GM12865 (cell line): Measurements from ENCODE around the gene OVOL3.
"Not testable (repeated sequence)": the region's sequence is repeated elsewhere in the genome, so short reads cannot be mapped to it uniquely, and the experiment has no call there.

Source experiments
- DNase-seq: peaks from one replicate; pipeline ENCODE4 v3.0.0; 2010; ENCODE audit warnings: low read depth
- H3K4me3 ChIP-seq: 2 replicates; pipeline ENCODE4 v1.5.1; 2011; ENCODE audit warnings: mild to moderate bottlenecking, low read depth, low read length, control low read depth
- CTCF ChIP-seq: IDR thresholded peaks from 2 replicates; pipeline ENCODE4 v1.5.1; 2011; ENCODE audit warnings: low read length, control low read depth, low read depth, inconsistent platforms; ENCODE audit not compliant: insufficient read depth; ENCODE audit errors: missing control alignments

The OVOL3 gene

GRCh38 chr19:36110487-36111199, at the start of gene OVOL3:
Gene OVOL3, plus strand, starts transcription at chr19:36111143. Its CDS starts 60 bp downstream, at chr19:36111203.
- no peak for DNase-seq
- H3K4me3 ChIP-seq, result no peak within 1 kb of the TSS
- TF ChIP-seq CTCF, result no peak

GRCh38 chr19:36061367-36061766, 49.6 kb upstream of the OVOL3 start:
- DNase-seq, result no peak
- no peak overlapping the region for H3K4me3 ChIP-seq
- TF ChIP-seq CTCF, result no peak

GRCh38 chr19:36064826-36065225, 46.1 kb upstream of the OVOL3 start:
- H3K4me3 ChIP-seq, result no peak overlapping the region
- DNase-seq, result no peak
- TF ChIP-seq CTCF, result no peak

GRCh38 chr19:36067681-36068080, 43.3 kb upstream of the OVOL3 start:
- TF ChIP-seq CTCF, result no peak
- H3K4me3 ChIP-seq, result no peak overlapping the region
- no peak for DNase-seq

- DNase-seq, result not testable (repeated sequence)
These were observed 42.0 kb upstream of the OVOL3 start for GRCh38 chr19:36068810-36069499.

GRCh38 chr19:36072081-36072480, 38.9 kb upstream of the OVOL3 start:
- DNase-seq, result no peak
- TF ChIP-seq CTCF, result no peak
- H3K4me3 ChIP-seq, result no peak overlapping the region

More at GRCh38 chr19:36068810-36069499, 42.0 kb upstream of the OVOL3 start:
- H3K4me3 ChIP-seq, result not testable (repeated sequence)

GRCh38 chr19:36073121-36073876, 37.6 kb upstream of the OVOL3 start:
- H3K4me3 ChIP-seq, result no peak overlapping the region
- no peak for TF ChIP-seq CTCF
- no peak for DNase-seq
